NCI-H1436 treated with DMSO at 0.1 percent for 48 hours (cell line): ENCODE data around the gene SUGP1.
A peak's percentile ranks its signal among the peaks of the same experiment; 100 is the strongest.
"Not testable (repeated sequence)": the region's sequence is repeated elsewhere in the genome, so short reads cannot be mapped to it uniquely, and the experiment has no call there.

Source experiments
- DNase-seq: peaks from one replicate; lab custom pipeline; 2025; lab: John Stamatoyannopoulos, UW

The SUGP1 gene

DNA sequence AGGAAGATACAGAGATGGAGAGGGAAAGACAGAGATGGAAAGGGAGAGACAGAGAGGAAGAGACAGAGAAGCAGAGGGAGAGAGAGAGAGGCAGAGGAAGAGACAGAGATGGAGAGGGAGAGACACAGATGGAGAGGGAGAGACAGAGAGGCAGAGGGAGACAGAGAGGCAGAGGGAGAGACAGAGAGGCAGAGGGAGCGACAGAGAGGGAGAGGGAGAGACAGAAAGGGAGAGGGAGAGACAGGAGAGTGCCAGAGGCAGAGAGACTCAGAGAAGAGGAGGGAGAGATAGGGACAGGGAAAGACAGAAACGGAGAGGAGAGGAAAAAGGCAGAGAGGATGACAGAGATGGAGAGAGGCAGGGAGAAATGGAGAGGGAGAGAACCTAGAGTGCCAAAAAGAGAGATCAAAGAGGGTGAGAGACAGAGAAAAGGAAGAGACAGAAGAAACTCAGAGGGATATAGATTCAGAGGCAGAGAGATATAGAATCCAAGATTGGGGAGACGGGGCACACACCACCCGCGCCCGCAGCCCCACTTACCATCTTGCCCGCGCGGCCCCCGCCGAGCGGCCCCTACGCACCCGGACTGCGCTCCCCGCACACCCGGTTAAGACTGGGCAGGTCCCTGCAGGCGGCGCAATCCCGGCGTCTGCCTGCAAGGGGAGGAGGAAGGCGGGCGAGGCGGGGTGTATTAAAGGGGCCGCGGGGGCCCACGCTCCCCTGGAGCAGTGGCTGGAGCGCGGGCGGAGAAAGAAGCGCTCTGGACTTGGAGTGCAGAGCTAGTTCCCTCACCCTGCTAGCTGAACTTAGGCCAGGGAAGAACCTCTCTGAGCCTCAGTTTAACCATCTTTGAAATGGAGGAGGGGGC is 57.9 kb downstream of the SUGP1 start:
- DNase-seq = no peak

DNA sequence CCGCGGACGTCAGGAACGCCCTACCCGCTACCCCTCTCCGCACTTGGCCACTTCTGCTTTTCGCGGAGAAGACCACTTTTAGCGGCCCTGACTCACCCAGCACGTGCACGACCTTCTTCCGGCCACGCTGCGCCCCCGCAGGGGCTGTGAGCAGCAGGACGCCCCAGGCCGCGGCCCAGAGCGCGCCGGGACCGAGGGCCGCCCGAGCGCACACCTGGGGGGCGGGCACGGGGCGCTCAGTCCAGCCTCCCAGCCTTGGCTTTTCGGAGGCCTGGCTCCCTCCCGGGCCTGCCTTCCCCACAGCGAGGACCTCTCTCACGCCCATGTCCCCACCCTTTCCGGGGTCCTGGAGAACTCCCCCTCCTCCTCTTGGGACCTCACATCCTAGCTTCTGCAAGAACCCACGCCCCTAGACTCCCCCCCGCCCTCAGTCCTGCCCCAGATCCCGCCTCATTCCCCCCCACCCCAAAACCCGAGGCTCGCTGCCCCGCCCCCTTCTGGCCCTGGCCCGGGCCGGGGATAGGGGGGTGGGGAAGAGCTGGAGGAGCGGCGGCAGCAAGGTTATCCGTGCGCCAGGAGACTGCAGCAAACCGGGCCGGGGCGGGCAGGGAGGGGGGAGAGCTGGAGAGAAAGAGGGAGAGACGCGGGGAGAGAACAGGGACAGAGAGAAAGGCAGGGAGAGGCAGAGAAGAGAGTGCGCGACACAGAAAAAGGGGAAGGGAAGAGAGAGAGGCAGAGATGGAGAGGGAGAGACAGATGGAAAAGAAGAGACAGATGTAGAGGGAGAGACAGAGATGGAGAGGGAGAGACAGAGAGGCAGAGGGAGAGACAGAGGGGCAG is 58.7 kb downstream of the SUGP1 start:
- DNase-seq = no peak

DNA sequence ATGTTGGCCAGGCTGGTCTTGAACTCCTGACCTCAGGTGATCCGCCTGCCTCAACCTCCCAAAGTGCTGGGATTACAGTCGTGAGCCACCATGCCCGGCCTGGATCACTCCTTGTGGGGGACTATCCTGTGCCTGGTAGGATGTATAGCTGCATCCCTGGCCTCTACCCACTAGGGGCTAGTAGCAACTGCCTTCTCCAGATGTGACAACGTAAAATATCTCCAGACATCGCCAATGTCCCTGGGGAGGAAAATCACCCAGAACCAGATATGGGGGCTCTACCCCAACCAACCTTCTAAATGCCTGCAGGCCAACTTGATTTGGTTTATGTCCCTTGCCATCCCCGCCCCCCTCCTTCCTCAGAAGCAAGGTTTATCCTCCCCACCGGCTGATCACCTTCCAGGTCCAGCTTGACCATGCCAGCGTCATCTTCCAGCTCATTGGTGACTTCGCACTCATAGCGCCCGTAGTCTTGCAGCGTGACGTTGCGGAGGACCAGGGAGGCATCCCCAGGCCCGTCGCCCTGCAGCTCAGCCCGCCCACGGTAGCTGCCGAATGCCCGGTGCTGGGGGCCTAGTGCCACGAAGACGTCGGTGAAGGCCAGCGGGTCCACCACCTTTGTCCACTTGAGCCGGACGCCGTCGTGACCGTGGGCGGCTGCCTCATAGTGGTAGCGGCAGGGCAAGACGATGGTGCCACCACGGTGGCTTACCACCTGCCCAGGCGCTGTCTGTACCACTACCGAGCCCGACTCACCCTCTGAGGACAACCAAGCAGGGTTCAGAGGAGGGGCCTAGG is 59.7 kb downstream of the SUGP1 start:
- DNase-seq = no peak

DNA sequence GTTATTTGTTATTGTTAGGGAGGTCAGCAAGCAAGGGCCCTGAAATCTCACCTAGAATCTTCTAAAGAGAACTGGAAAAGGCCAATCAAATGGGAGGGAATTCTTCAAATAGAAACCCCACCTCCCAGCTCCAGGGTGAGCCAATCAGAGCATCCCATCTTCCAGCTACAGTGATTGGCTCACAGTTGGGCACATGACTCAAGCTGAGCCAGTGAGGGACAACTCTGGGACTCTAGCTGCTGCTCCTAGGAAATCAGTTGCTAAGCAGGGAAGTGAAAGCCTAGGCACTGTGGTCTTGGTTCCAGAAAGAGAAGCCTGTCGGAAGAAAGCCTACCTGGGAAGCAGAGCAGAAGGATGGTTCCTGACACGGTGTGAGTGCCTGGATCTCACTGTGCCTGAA is 60.6 kb downstream of the SUGP1 start:
- DNase-seq = peak; percentile 5

DNA sequence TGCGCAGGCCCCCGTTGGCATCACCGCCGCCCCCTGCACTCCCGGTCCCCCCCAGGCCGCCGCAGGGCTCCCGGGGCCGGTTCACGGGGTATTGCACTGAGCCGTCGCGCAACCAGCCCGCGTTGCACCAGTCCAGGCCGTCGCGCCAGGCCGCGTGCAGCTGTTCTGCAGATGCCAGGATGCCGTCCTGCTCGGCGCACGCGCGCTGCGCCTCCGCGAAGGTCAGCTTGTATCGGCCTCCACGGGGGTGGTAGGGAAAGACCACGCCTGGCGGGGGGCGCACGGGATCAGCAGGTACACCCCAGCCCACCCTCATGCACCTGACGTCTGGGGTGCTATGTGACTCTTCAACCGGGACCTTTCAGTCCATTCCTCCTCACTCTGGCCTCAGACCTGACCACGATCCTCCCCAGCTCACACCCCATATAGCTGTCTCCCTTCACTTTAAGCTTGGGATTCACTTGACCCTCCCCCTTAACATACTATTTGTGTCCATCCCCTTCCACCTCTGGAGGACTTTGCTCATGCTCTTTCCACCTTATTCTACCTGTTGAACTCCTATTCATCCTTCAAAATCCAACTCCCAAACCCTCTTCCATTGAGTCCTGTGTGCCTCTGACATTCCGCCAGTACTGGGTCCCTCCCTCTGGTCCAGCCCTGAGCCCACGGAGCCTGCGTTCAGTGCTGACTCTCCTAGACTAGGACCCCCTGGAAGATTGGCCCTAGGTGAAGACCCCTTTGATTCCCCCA is 61.5 kb downstream of the SUGP1 start:
- DNase-seq = no peak

DNA sequence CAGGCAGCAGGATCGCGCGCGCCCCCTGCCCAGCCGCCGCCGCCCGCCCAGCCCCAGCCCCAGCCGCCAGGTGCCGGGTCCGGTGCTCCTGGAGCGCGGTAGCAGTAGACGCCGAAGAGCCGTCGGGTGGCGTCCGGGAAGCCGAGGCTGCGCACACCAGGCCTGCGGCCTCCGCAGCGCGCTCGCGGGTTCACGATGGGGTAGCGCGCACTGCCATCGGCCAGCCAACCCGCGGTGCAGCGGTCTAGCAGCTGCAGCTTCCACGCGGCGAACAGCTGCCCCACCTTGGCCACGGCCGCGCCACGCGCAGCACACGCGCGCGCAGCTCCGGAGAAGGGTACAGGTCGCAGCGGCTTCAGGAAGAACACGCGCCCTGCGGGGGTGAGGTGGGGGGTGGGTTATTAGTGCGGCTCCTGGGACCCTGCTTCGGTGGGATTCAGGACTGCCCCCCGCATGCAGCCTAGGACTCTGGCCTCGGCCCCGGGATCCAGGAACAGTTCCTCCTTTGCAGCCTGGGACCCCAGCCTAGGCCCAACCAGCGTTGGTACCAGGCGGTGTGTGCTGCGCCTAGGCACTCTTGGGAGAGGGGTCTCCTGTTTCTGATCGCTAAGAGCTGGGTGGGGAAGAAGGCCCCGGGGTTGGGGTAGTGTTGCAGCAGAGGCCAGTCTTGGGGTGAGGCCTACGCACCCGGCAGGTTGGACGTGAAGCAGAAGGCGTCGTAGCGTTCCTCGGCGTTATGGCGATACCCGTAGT is 62.3 kb downstream of the SUGP1 start:
- no peak for DNase-seq

DNA sequence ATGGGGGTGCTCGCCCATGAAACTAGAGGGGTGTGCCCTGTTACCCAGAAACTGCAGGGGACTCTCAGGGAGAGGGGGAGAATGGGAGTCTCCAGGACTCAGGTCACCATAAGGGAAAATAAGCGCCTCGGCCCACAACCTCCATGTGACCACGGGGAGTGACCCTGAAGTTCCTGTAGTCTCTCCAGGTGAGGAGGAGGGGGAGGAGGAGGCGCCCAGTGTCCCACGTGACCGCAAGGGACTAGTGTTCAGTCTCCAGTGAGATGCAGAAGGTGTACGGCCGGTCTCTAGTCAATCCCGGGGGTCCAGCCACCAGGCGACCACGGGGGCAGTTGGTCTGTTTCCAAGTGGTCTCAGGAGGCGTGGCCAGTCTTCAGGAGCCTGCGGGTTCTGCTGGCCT is 63.2 kb downstream of the SUGP1 start:
- DNase-seq = no peak

DNA sequence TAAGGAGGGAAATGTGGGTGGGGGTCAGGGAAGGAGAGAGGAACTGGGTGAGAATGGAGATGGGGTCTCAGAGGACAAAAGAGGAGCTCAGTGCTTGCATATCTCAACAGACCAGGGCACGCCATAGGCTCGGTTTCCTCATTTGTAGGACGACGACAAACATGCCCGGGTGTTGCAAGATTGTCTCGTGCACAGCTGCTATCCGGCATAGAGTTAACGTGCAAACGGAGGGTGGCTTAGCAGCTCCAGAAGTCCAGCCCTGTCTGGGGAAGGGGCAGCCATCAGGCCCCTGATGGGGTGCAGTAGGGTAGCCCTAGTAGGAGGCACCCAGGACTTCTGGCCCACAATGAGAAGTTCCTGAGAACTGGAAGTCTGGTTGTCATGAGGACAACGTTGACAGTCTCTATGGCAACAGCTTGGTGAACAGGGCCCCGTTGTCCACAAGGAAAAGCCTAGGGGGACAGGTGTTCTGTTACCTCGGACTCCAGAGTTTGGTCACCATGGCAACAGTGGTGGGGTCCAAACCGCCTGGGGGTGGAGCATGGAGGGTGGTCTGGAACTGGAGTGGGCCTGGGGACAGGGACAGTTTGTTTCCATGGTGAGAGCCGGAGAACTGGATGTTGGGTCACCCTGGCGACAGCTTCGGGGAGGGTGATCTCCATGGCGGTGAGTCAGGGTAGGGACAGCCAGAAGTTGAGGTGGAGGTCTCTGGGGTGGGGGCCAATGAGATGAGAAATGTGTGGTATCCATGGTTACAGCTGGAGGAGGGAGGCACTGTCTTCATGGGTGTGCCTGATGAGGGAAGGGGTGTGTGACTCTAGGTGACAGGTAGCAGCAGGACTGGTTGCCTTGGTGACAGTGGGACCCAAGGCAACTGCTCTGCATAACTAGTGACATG is 64.0 kb downstream of the SUGP1 start:
- DNase-seq = no peak

DNA sequence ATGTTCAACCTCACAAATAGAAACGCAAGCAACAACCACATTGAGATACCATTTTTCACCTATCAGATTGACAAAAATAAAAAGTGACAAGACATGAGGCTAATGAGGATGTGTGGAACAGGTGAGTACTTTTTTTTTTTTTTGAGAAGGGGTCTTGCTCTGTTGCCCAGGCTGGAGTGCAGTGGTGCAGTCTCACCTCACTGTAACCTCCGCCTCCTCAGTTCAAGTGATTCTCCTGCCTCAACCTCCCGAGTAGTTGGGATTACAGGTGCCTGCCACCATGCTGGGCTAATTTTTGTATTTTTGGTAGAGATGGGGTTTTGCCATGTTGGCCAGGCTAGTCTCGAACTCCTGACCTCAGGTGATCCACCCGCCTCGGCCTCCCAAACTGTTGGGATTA is 66.9 kb downstream of the SUGP1 start:
- not testable (repeated sequence) for DNase-seq

DNA sequence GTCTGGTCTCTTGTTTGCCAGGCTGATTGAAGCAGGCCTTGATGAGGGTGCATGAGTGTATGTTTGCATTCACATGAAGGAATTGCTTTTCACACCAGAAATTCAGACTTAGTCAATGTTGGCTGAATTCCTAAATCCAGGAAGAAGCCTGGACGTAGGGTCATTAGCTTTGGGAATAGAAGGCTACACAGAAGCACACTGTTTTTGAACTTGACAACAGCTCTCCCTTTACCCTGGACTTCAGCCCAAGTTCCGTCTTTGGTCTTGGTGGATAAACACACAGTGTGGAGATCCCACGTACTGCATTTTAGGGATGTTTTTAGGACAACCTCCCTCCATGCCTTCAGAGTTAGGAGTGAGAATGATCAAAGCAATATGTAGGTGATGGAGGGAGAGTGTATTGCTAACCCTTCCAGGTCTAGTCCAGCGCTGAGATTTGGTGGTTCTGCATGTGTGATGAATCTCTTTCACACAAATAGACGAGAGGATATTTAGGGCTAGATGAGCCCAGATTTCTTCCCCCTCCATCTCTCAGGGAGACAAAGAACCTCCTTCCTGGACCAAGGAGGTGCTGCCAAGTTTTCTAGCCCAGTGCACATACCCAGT is 70.0 kb downstream of the SUGP1 start:
- DNase-seq = no peak

DNA sequence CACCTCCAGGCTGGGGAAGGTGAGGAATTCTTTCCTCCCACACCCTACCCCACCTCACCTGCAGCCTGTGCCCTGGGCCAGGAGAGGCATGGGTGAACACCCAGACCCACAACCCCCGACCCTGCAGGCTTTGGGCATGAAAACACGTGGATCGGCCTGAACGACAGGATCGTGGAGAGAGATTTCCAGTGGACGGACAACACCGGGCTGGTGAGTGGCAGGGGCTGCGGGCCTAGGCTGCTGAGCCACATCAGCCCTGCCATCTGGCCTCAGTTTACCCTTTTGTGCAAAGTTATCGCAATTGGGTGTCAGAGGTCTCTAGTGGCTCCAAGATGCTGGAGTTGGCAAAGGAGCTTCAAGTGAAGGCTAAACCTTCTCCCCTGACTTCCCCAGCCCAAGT is 79.8 kb downstream of the SUGP1 start:
- no peak for DNase-seq

DNA sequence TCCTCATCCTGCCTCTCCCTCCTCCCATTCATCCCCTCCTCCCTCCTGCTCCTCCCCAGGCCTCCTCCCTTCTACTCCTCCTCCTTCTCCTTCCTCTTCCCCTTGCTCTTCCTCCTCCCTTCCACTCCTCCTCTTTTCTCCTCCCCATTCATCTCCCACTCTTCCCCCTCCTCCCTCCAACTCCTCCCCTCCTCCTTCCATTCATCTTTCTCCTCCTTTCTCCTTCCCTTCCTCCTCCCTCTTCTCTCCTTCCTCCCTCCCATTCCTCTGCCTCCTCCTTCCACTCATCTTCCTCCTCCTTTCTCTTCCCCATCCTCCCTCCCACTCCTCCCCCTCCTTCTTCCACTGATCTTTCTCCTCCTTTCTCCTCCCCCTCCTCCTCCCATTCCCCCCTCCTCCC is 80.6 kb downstream of the SUGP1 start:
- DNase-seq = no peak

DNA sequence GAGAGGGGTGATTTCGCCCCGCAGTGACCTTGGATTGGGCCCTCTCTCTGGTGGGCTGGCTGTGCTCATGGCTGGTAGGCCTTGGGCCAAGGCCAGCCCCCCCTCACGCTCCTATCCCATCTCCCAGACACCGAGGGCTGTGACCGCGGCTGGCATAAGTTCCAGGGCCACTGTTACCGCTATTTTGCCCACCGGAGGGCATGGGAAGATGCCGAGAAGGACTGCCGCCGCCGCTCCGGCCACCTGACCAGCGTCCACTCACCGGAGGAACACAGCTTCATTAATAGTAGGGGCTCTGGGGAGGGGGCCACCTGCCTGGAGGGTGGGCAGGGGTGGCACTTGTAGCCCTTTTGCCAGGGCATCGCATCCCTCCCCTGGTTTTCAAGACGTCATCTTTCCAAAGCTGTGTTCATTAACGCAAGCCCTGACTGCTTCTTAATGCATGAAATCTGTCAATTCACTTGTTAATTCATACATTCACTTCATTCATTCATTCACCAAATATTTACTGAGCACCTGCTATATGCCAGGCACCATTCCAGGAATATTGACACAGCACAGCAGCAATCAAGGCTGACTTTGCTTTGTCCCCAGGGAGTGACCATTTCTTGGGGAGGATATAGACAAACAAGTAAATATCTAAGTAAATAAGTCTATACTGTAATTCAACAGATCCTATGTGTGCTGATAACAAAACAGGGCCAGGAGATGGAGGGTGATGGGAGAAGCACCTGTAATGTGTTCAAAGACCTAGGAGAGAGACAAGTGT is 82.0 kb downstream of the SUGP1 start:
- no peak for DNase-seq

DNA sequence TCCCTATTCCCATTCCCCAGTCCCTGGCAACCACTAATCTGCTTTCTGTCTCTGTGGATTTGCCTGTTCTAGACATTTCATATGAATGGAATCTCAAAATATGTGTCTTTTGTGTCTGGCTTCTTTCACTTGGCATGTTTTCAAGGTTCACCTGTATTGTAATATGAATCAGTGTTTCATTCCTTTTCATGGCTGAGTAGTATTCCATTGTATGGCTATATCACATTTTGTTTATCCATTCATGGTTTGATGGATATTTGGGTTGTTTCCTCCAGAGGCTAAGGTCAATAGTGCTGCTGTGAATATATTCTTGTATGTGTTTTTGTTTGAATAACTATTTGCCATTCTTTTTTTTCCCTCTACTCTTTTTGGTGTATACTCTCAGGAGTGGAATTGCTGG is 84.1 kb downstream of the SUGP1 start:
- DNase-seq = no peak

DNA sequence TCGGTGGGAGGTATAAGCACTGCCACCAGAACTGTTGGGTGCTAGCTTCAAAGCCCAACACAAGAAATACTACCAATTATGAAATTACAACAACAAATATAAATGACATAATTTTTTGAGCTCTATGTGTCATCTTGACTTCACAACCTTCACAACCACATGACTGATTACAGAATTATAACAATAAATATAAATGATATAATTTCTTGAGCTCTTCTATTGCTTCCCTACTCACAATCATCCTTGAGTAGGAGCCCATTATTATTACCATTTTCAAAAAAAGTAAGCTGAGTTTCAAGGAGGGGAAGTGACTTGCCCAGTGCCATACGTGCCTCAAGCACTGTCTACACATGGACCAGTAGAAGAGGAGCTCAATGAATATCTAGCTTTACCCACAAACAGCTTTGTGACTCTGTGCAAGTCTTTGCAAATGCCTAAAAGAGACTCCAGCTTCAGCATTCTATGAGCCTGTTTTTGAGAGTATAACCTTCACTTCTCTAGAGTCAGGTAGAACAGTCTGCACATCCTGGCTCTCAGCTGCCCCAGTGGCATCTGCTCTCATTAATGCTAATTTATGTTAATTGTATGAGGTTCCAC is 86.0 kb downstream of the SUGP1 start:
- DNase-seq = no peak

DNA sequence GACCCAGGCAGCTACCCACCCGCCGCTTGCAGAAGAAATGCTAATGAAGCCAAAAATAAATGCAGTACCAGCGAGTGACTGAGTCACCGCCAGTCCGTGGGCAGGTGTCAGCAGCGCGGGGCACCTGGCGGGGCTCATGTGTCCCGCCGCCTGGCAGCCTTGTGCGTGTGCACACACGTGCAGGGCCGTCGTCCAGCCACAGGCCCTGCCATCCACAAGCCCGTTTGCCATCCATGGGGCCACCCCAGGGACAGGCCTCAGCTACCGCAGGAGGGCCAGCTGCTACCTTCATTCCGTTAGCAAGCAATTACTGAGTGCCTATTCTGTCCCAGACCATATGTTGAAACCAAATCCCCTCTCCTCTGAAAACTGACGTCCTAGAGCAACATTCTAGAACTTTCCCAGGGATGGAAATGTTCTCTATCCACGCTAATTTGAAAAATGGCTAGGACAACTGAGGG is 88.0 kb downstream of the SUGP1 start:
- DNase-seq = no peak

DNA sequence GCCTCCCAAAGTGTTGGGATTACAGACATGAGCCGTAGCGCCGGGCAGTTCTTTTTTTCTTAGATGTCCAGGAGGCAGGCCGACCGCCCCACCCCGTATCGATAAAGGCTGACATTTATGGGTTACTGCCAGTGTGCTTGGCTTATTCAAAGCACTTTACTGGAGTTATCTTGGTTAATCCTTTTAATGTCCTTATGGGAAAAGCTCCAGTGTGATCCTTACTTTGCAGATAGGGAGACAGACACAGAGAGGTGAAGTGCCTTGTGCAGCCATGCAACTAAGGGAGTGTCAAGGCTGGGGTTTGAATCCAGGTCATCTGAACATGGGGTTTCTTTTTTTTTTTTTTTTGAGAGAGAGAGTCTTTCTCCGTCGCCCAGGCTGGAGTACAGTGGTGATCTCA is 89.3 kb downstream of the SUGP1 start:
- DNase-seq = no peak

DNA sequence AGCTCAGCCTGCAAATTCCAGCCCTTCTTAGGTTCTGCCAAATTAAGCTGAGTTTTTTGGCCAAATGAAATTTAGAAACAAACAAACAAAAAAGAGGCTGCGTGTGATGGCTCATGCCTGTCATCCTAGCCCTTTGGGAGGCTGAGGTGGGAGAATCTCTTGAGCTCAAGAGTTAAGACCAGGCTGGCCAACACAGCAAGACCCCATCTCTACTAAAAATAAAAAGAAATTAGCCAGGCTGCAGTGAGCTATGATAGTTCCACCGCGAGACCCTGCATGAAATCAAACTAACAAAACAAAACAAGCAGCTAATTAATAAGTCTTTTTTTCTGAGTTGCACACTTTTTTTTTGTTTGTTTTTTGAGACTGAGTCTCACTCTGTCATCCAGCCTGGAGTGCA is 90.6 kb downstream of the SUGP1 start:
- no peak for DNase-seq
